Upper lobe of left lung (tissue), 6 donors: ENCODE measurements around the gene FAM120AOS. TPM values are rescaled to one million over a fixed set of nuclear protein-coding genes. Genes with fewer than 3 reads are reported as not detected.

Experiments used
- ATAC-seq, 2 donors: fragments of 200-7000 bp; cut with Tn5 transposase; one replicate each; pipeline ENCODE4 v1.9.1; 2022; ENCODE audit warnings: mild to moderate bottlenecking in 2 of 2, moderate library complexity in 2 of 2; ENCODE audit not compliant: low FRiP score in 2 of 2
- DNase-seq, 2 donors: peaks; one replicate each; pipeline ENCODE4 v3.0.0-alpha.2; 2019 to 2020
- H3K27ac ChIP-seq, 4 donors: fragments of 200-600 bp; sonication (generic); one replicate each; pipeline ENCODE4 v1.5.1; 2016 to 2019
- H3K27me3 ChIP-seq, 4 donors: fragments of 200-600 bp; sonication (generic); one replicate each; pipeline ENCODE4 v1.5.1; 2017 to 2019
- H3K36me3 ChIP-seq, 4 donors: fragments of 200-600 bp; sonication (generic); one replicate each; pipeline ENCODE4 v1.5.1; 2016 to 2019
- H3K4me1 ChIP-seq, 4 donors: fragments of 200-600 bp; sonication (generic); one replicate each; pipeline ENCODE4 v1.5.1; 2018 to 2019
- H3K4me3 ChIP-seq, 4 donors: fragments of 200-600 bp; sonication (generic); one replicate each; pipeline ENCODE4 v1.5.1; 2017 to 2019; ENCODE audit warnings: mild to moderate bottlenecking in 2 of 4, moderate library complexity in 1 of 4
- H3K9me3 ChIP-seq, 4 donors: fragments of 200-600 bp; sonication (generic); one replicate each; pipeline ENCODE4 v1.5.1; 2018 to 2019
- CTCF ChIP-seq, 6 experiments: fragments of 450-650 bp in 4 of 6; fragments of 200-600 bp in 2 of 6; sonication (generic) in 2 of 6; IDR thresholded peaks; one replicate each; pipeline ENCODE4 v1.5.1; 2016 to 2019; ENCODE audit warnings: antibody characterized with exemption in 6 of 6
- EP300 ChIP-seq, 4 donors: sonication (generic); formaldehyde crosslinking; IDR thresholded peaks; one replicate each; pipeline ENCODE4 v1.5.1; 2017; ENCODE audit warnings: antibody characterized with exemption in 4 of 4, control low read depth in 2 of 4
- POLR2A ChIP-seq, 4 donors: fragments of 450-650 bp; IDR thresholded peaks; one replicate each; pipeline ENCODE4 v1.5.1; 2016 to 2017; ENCODE audit warnings: antibody characterized with exemption in 4 of 4, mild to moderate bottlenecking in 2 of 4
- POLR2AphosphoS5 ChIP-seq, 2 donors: sonication (generic); formaldehyde crosslinking; IDR thresholded peaks; one replicate each; pipeline ENCODE4 v1.5.1; 2017; ENCODE audit warnings: antibody characterized with exemption in 2 of 2
- WGBS, 2 donors: methylation state at CpG; one replicate each; pipeline ENCODE4 v1.1.5; 2017 to 2018; 5-methylcytosine and 5-hydroxymethylcytosine counted together
- total RNA-seq, 6 donors: library from RNA; depleted of rRNA in 4 of 6; stranded (reverse); fragments of >200 nt in 4 of 6; gene quantifications; one replicate each; pipeline versions ENCODE4 v1.1.0 to v1.2.1, GENCODE V29; 2016 to 2021
- donor health status: DM: no; HTN: no; CAD: no; lungs with moderate emphysema.
- donor health status: DM: no; HTN: yes; CAD: no; lungs with severe emphysema.

The FAM120AOS gene
- total RNA-seq, 6 donors from 2014 or later: 34.5 to 62.8 (median 47.9) TPM

- no peak for ATAC-seq
- no peak overlapping the region for H3K27ac ChIP-seq
- no peaks in the 10 kb centered on the region for H3K9me3 ChIP-seq
- TF ChIP-seq POLR2A (IDR thresholded peaks at IDR 0.05) (no peak), CTCF (IDR thresholded peaks at IDR 0.05) (no peak), POLR2AphosphoS5 (IDR thresholded peaks at IDR 0.05) (no peak), EP300 (IDR thresholded peaks at IDR 0.05) (no peak)
- H3K4me1 ChIP-seq: no peaks in the 10 kb centered on the region
- peaks cover 0 to 21% (median 4%) of the 10 kb centered on the region in 4 donors for H3K36me3 ChIP-seq
- H3K4me3 ChIP-seq: no peak overlapping the region
- WGBS, 2 donors: 90 to 94% methylated on average over 2 of the region's 2 CpGs
- H3K27me3 ChIP-seq: no peaks in the 10 kb centered on the region
- DNase-seq: no peak
Observed at GRCh38 chr9:93483497-93483896, 30.1 kb upstream of the FAM120AOS start.

- no peak for ATAC-seq
- H3K27ac ChIP-seq: no peak overlapping the region
- no peaks in the 10 kb centered on the region for H3K27me3 ChIP-seq
- no peak overlapping the region for H3K4me3 ChIP-seq
- H3K9me3 ChIP-seq: no peaks in the 10 kb centered on the region
- peaks cover 4 to 7% (median 6%) of the 10 kb centered on the region in 4 donors for H3K4me1 ChIP-seq
- peak in 1 of 2 donors; percentile 65 for DNase-seq
- no peak for TF ChIP-seq POLR2AphosphoS5 (IDR thresholded peaks at IDR 0.05)
- no peak for TF ChIP-seq CTCF (IDR thresholded peaks at IDR 0.05)
- no peak for TF ChIP-seq POLR2A (IDR thresholded peaks at IDR 0.05)
- TF ChIP-seq EP300 (IDR thresholded peaks at IDR 0.05): no peak
- WGBS, 2 donors: 88 to 98% methylated on average over 7 of the region's 7 CpGs
- peaks cover 0 to 23% (median 4%) of the 10 kb centered on the region in 4 donors for H3K36me3 ChIP-seq
Observed at GRCh38 chr9:93480728-93481324, 27.4 kb upstream of the FAM120AOS start.

- 93 to 98% methylated on average over 4 of the region's 4 CpGs for WGBS, 2 donors
- no peak for TF ChIP-seq POLR2A (IDR thresholded peaks at IDR 0.05)
- TF ChIP-seq EP300 (IDR thresholded peaks at IDR 0.05): no peak
- no peak for TF ChIP-seq CTCF (IDR thresholded peaks at IDR 0.05)
Observed at GRCh38 chr9:93480262-93480661, 26.9 kb upstream of the FAM120AOS start.

GRCh38 chr9:93479726-93480125 is 26.3 kb upstream of the FAM120AOS start:
- DNase-seq (no peak), ATAC-seq (no peak)
- TF ChIP-seq POLR2AphosphoS5 (IDR thresholded peaks at IDR 0.05) (no peak), EP300 (IDR thresholded peaks at IDR 0.05) (no peak), POLR2A (IDR thresholded peaks at IDR 0.05) (no peak), CTCF (IDR thresholded peaks at IDR 0.05) (no peak)
- Histone ChIP-seq H3K4me1 (peaks cover 8 to 11% (median 9%) of the 10 kb centered on the region in 4 donors), H3K27ac (no peak overlapping the region), H3K4me3 (no peak overlapping the region), H3K36me3 (peaks cover 0 to 26% (median 3%) of the 10 kb centered on the region in 4 donors), H3K9me3 (no peaks in the 10 kb centered on the region), H3K27me3 (no peaks in the 10 kb centered on the region)
- WGBS, 2 donors: 70 to 76% methylated on average over 4 of the region's 4 CpGs

More at GRCh38 chr9:93480262-93480661, 26.9 kb upstream of the FAM120AOS start:
- peaks cover 7 to 11% (median 8%) of the 10 kb centered on the region in 4 donors for H3K4me1 ChIP-seq
- no peak overlapping the region for H3K27ac ChIP-seq
- ATAC-seq: no peak
- DNase-seq: no peak
- H3K27me3 ChIP-seq: no peaks in the 10 kb centered on the region
- H3K36me3 ChIP-seq: peaks cover 0 to 25% (median 4%) of the 10 kb centered on the region in 4 donors
- no peak overlapping the region for H3K4me3 ChIP-seq
- no peaks in the 10 kb centered on the region for H3K9me3 ChIP-seq

GRCh38 chr9:93477397-93477796 is 24.0 kb upstream of the FAM120AOS start:
- 91 to 93% methylated on average over 2 of the region's 2 CpGs for WGBS, 2 donors
- TF ChIP-seq POLR2AphosphoS5 (IDR thresholded peaks at IDR 0.05) (no peak), CTCF (IDR thresholded peaks at IDR 0.05) (no peak), EP300 (IDR thresholded peaks at IDR 0.05) (no peak), POLR2A (IDR thresholded peaks at IDR 0.05) (no peak)

More at GRCh38 chr9:93477397-93477796, 24.0 kb upstream of the FAM120AOS start:
- Histone ChIP-seq H3K27ac (no peak overlapping the region), H3K36me3 (peaks cover 0 to 26% (median 2%) of the 10 kb centered on the region in 4 donors), H3K9me3 (no peaks in the 10 kb centered on the region), H3K27me3 (no peaks in the 10 kb centered on the region), H3K4me1 (peaks cover 8 to 11% (median 9%) of the 10 kb centered on the region in 4 donors), H3K4me3 (no peak overlapping the region)
- DNase-seq (no peak), ATAC-seq (no peak)
